Stomach (tissue), 9 donors: ENCODE data around the gene ORAI1. TPM values are rescaled to one million over a fixed set of nuclear protein-coding genes. Genes with fewer than 3 reads are reported as not detected.
"Not testable (repeated sequence)": the region's sequence is repeated elsewhere in the genome, so short reads cannot be mapped to it uniquely, and the experiment has no call there.

ENCODE experiments used
- DNase-seq, 2 donors: peaks; one replicate each; pipeline versions ENCODE4 v3.0.0 to v3.0.0-alpha.2; 2013 to 2019
- H3K27ac ChIP-seq, 5 donors: fragments of 200-600 bp in 4 of 5; sonication (generic) in 4 of 5; one replicate each; pipeline ENCODE4 v1.5.1; 2013 to 2019; ENCODE audit warnings: mild to moderate bottlenecking in 1 of 5, moderate library complexity in 1 of 5
- H3K27me3 ChIP-seq, 3 donors: fragments of 200-600 bp; sonication (generic); one replicate each; pipeline ENCODE4 v1.5.1; 2017 to 2019; ENCODE audit warnings: mixed run types in 1 of 3
- H3K36me3 ChIP-seq, 4 donors: fragments of 200-600 bp; sonication (generic); 1 replicate in 3 of 4; 2 replicates in 1 of 4; pipeline ENCODE4 v1.5.1; 2016 to 2019
- H3K4me1 ChIP-seq, 4 donors: fragments of 200-600 bp; sonication (generic); one replicate each; pipeline ENCODE4 v1.5.1; 2016 to 2019
- H3K4me3 ChIP-seq, 4 donors: fragments of 200-600 bp; sonication (generic) in 3 of 4; one replicate each; pipeline ENCODE4 v1.5.1; 2016 to 2019; ENCODE audit warnings: mild to moderate bottlenecking in 1 of 4
- H3K9me3 ChIP-seq, 4 donors: fragments of 200-600 bp; sonication (generic); one replicate each; pipeline ENCODE4 v1.5.1; 2016 to 2019
- CTCF ChIP-seq, 7 experiments: fragments of 450-650 bp in 4 of 7; fragments of 200-600 bp in 3 of 7; sonication (generic) in 3 of 7; IDR thresholded peaks; one replicate each; pipeline ENCODE4 v1.5.1; 2016 to 2019; ENCODE audit warnings: antibody characterized with exemption in 7 of 7, control low read depth in 2 of 7, mild to moderate bottlenecking in 1 of 7
- EP300 ChIP-seq: sonication (generic); formaldehyde crosslinking; IDR thresholded peaks from one replicate; pipeline ENCODE4 v1.6.1; 2017; ENCODE audit warnings: antibody characterized with exemption
- POLR2A ChIP-seq, 4 donors: fragments of 450-650 bp; IDR thresholded peaks; one replicate each; pipeline ENCODE4 v1.6.1; 2016; ENCODE audit warnings: antibody characterized with exemption in 4 of 4, control low read depth in 2 of 4, mild to moderate bottlenecking in 1 of 4, moderate library complexity in 1 of 4
- POLR2AphosphoS5 ChIP-seq, 3 donors: sonication (generic); formaldehyde crosslinking; IDR thresholded peaks; one replicate each; pipeline ENCODE4 v1.6.1; 2016; ENCODE audit warnings: antibody characterized with exemption in 3 of 3
- WGBS, 5 donors: extraction: QIAGEN DNeasy Blood & Tissue Kit in 3 of 5; methylation state at CpG; one replicate each; pipeline versions ENCODE4 v1.1.5 to v1.1.7; 2013 to 2018; 5-methylcytosine and 5-hydroxymethylcytosine counted together
- intact Hi-C: fragments of 100-400 bp; cut with DNase I; formaldehyde crosslinking; loops from one replicate; pipeline ENCODE4 v1.15.1; 2023; ENCODE audit warnings: low total_unique reads
- polyA plus RNA-seq, 3 donors: library from polyadenylated mRNA; stranded (reverse); fragments of 200-250 nt; gene quantifications; one replicate each; pipeline ENCODE4 v1.2.3, GENCODE V29; 2013
- total RNA-seq, 5 donors: library from RNA; depleted of rRNA; stranded (reverse); fragments of >200 nt; gene quantifications; one replicate each; pipeline versions ENCODE4 v1.1.0 to v1.2.3, GENCODE V29; 2014 to 2016
- donor health status: healthy with polysubstance abuse.
- donor health status: Bipolar disorder and iron deficiency.
- donor health status: healthy.

Gene ORAI1
- total and polyA plus RNA-seq, 8 donors = 0.45 to 37.9 (median 8.6) TPM

- no peak for DNase-seq
- Histone ChIP-seq H3K27me3 (no peaks in the 10 kb centered on the region), H3K4me3 (no peak overlapping the region), H3K4me1 (peaks cover 0 to 10% (median 4%) of the 10 kb centered on the region in 4 donors), H3K9me3 (no peaks in the 10 kb centered on the region), H3K36me3 (no peaks in the 10 kb centered on the region), H3K27ac (no peak overlapping the region)
- TF ChIP-seq CTCF (IDR thresholded peaks at IDR 0.05) = no peak
- TF ChIP-seq POLR2AphosphoS5 (IDR thresholded peaks at IDR 0.05) = no peak
- TF ChIP-seq POLR2A (IDR thresholded peaks at IDR 0.05) = no peak
- TF ChIP-seq EP300 = no peak
- intact Hi-C loops = loop anchor here (5.0 to 10.0 kb wide), 2 partner anchors 54 to 126 kb away; partner anchors contain the start of gene ORAI1
- WGBS, 5 donors = 79 to 87% (median 81%) methylated on average over 3 of the region's 3 CpGs
Measured at GRCh38 chr12:121678305-121678704, 52.0 kb downstream of the ORAI1 start.

- Histone ChIP-seq H3K27me3 (no peaks in the 10 kb centered on the region), H3K9me3 (no peaks in the 10 kb centered on the region), H3K4me3 (no peak overlapping the region), H3K27ac (no peak overlapping the region), H3K4me1 (peaks cover 0 to 6% (median 2%) of the 10 kb centered on the region in 4 donors), H3K36me3 (no peaks in the 10 kb centered on the region)
- 63 to 71% (median 68%) methylated on average over 9 of the region's 9 CpGs for WGBS, 5 donors
- TF ChIP-seq EP300 (no peak), POLR2AphosphoS5 (IDR thresholded peaks at IDR 0.05) (no peak), POLR2A (IDR thresholded peaks at IDR 0.05) (no peak), CTCF (IDR thresholded peaks at IDR 0.05) (no peak)
- intact Hi-C loops = loop anchor here (5.0 to 10.0 kb wide), 2 partner anchors 54 to 127 kb away; partner anchors contain the start of gene ORAI1
- no peak for DNase-seq
Measured at GRCh38 chr12:121678716-121679300, 52.5 kb downstream of the ORAI1 start.

GRCh38 chr12:121679661-121680197 is 53.4 kb downstream of the ORAI1 start:
- not testable (repeated sequence) for H3K9me3 ChIP-seq, H3K4me1 ChIP-seq, DNase-seq, H3K27me3 ChIP-seq, H3K36me3 ChIP-seq, H3K4me3 ChIP-seq, H3K27ac ChIP-seq
- intact Hi-C loops = loop anchor here (5.0 to 10.0 kb wide), 3 partner anchors 55 to 177 kb away; partner anchors contain the start of gene ORAI1
- 81 to 87% (median 85%) methylated on average over 13 of the region's 13 CpGs for WGBS, 5 donors

GRCh38 chr12:121688966-121689365 is 62.6 kb downstream of the ORAI1 start:
- intact Hi-C loops = no loop called here
- Histone ChIP-seq H3K27me3 (no peaks in the 10 kb centered on the region), H3K4me1 (peaks cover 0 to 18% (median 10%) of the 10 kb centered on the region in 4 donors), H3K36me3 (no peaks in the 10 kb centered on the region), H3K27ac (no peak overlapping the region), H3K9me3 (no peaks in the 10 kb centered on the region), H3K4me3 (no peak overlapping the region)
- TF ChIP-seq POLR2AphosphoS5 (IDR thresholded peaks at IDR 0.05) (no peak), EP300 (no peak), CTCF (IDR thresholded peaks at IDR 0.05) (no peak), POLR2A (IDR thresholded peaks at IDR 0.05) (no peak)
- 46 to 70% (median 53%) methylated on average over 3 of the region's 3 CpGs for WGBS, 5 donors
- DNase-seq = no peak

GRCh38 chr12:121689430-121689829 is 63.1 kb downstream of the ORAI1 start:
- no peak for DNase-seq
- no peak for TF ChIP-seq POLR2A (IDR thresholded peaks at IDR 0.05)
- no peak for TF ChIP-seq CTCF (IDR thresholded peaks at IDR 0.05)
- TF ChIP-seq EP300 = no peak
- TF ChIP-seq POLR2AphosphoS5 (IDR thresholded peaks at IDR 0.05) = no peak
- Histone ChIP-seq H3K27me3 (no peaks in the 10 kb centered on the region), H3K27ac (no peak overlapping the region), H3K36me3 (no peaks in the 10 kb centered on the region), H3K9me3 (no peaks in the 10 kb centered on the region), H3K4me3 (no peak overlapping the region), H3K4me1 (peaks cover 0 to 18% (median 10%) of the 10 kb centered on the region in 4 donors)
- intact Hi-C loops = no loop called here
- WGBS, 5 donors = 88 to 96% (median 90%) methylated on average over 1 to 2 of the region's 2 CpGs
